H1 (cell line): ENCODE results near the gene LMNTD2. TPM values are rescaled to one million over a fixed set of nuclear protein-coding genes. Genes with fewer than 3 reads are reported as not detected.

Experiments used
- CTCF ChIA-PET: fragments of 300-600 bp; sonication (Branson Sonifier 250); formaldehyde crosslinking; loops from one replicate; lab custom pipeline; 2021; ENCODE audit not compliant: partially characterized antibody; lab: Charles Lee
- POLR2A ChIA-PET: fragments of 300-600 bp; sonication (Branson Sonifier 250); formaldehyde crosslinking; loops from one replicate; lab custom pipeline; 2021; ENCODE audit warnings: inconsistent platforms; ENCODE audit not compliant: partially characterized antibody; lab: Charles Lee
- DNase-seq, 2 experiments: peaks; one replicate each; pipeline versions ENCODE4 v3.0.0 to v3.0.0-alpha.2; 2010 to 2022; ENCODE audit warnings: low spot score in 2 of 2, low read depth in 1 of 2, mixed read lengths in 1 of 2
- FAIRE-seq: peaks from 2 replicates; lab custom pipeline; 2011; peaks lifted over from hg19 to GRCh38; lab: Jason Lieb, UNC
- H2AFZ ChIP-seq: 2 replicates; pipeline ENCODE4 v1.8.1; 2012; ENCODE audit warnings: low read length, inconsistent platforms
- H2AK5ac ChIP-seq: 2 replicates; pipeline ENCODE4 v1.6.1; 2013; ENCODE audit warnings: low read depth, low read length
- H2BK120ac ChIP-seq: replicated peaks from 2 replicates; pipeline ENCODE3; 2013; ENCODE audit warnings: low read depth, low read length, inconsistent platforms
- H2BK12ac ChIP-seq: 2 replicates; pipeline ENCODE4 v1.6.1; 2013; ENCODE audit warnings: low read depth, low read length
- H2BK15ac ChIP-seq: 2 replicates; pipeline ENCODE4 v1.6.1; 2013; ENCODE audit warnings: low read length
- H2BK20ac ChIP-seq: 2 replicates; pipeline ENCODE4 v1.6.1; 2013; ENCODE audit warnings: low read length
- H2BK5ac ChIP-seq: 2 replicates; pipeline ENCODE4 v1.6.1; 2013; ENCODE audit warnings: low read depth, low read length
- H3K14ac ChIP-seq: 2 replicates; pipeline ENCODE4 v1.6.1; 2013; ENCODE audit warnings: inconsistent platforms; ENCODE audit not compliant: insufficient read length
- H3K18ac ChIP-seq: 2 replicates; pipeline ENCODE4 v1.6.1; 2013; ENCODE audit warnings: low read length; ENCODE audit errors: extremely low read depth
- H3K23ac ChIP-seq: 2 replicates; pipeline ENCODE4 v1.6.1; 2013; ENCODE audit warnings: inconsistent platforms; ENCODE audit not compliant: insufficient read length
- H3K23me2 ChIP-seq: 2 replicates; pipeline ENCODE4 v1.6.1; 2013; ENCODE audit warnings: low read depth, low read length
- H3K27ac ChIP-seq: 2 replicates; pipeline ENCODE4 v1.6.1; 2011; ENCODE audit warnings: low read depth, low read length, inconsistent platforms
- H3K27me3 ChIP-seq, 4 experiments: replicated peaks in 1 of 4; 1 replicate in 1 of 4; 2 replicates in 3 of 4; pipeline versions ENCODE4 v1.6.1 to v1.8.1; 2011 to 2013; ENCODE audit warnings: low read length in 3 of 4, mild to moderate bottlenecking in 3 of 4, inconsistent platforms in 2 of 4, mixed read lengths in 2 of 4, moderate library complexity in 1 of 4; ENCODE audit not compliant: control insufficient read depth in 3 of 4, insufficient read depth in 3 of 4; ENCODE audit errors: extremely low read depth in 1 of 4
- H3K36me3 ChIP-seq, 4 experiments: 2 replicates each; pipeline versions ENCODE4 v1.6.1 to v1.8.1; 2011 to 2013; ENCODE audit warnings: mild to moderate bottlenecking in 4 of 4, low read length in 3 of 4, moderate library complexity in 2 of 4, control low read depth in 1 of 4, inconsistent platforms in 1 of 4; ENCODE audit not compliant: insufficient read depth in 4 of 4, control insufficient read depth in 2 of 4
- H3K4ac ChIP-seq: replicated peaks from 2 replicates; pipeline ENCODE3; 2013; ENCODE audit warnings: low read length, low read depth, mixed read lengths, inconsistent platforms; ENCODE audit not compliant: insufficient read length
- H3K4me1 ChIP-seq, 4 experiments: replicated peaks in 1 of 4; 1 replicate in 1 of 4; 2 replicates in 3 of 4; pipeline versions ENCODE4 v1.6.1 to v1.8.1; 2011 to 2013; ENCODE audit warnings: low read length in 3 of 4, inconsistent platforms in 2 of 4, mixed read lengths in 1 of 4; ENCODE audit not compliant: insufficient read depth in 4 of 4, control insufficient read depth in 3 of 4
- H3K4me2 ChIP-seq, 2 experiments: 2 replicates each; pipeline versions ENCODE4 v1.6.1 to v1.8.1; 2011 to 2013; ENCODE audit warnings: low read depth in 2 of 2, low read length in 2 of 2, control low read depth in 1 of 2, inconsistent platforms in 1 of 2, mild to moderate bottlenecking in 1 of 2; ENCODE audit not compliant: insufficient read depth in 1 of 2
- H3K4me3 ChIP-seq, 4 experiments: fragments of 200-600, 300-600 bp in 1 of 4; sonication (generic), shearing (Covaris generic), sonication (Bioruptor Twin) in 1 of 4; 2 replicates each; pipeline versions ENCODE4 v1.5.1 to v1.8.1; 2011 to 2016; ENCODE audit warnings: low read length in 4 of 4, low read depth in 3 of 4, control low read depth in 2 of 4, inconsistent platforms in 2 of 4, mild to moderate bottlenecking in 2 of 4, mixed read lengths in 1 of 4, moderate library complexity in 1 of 4; ENCODE audit not compliant: insufficient read depth in 2 of 4; ENCODE audit errors: extremely low read depth in 1 of 4
- H3K56ac ChIP-seq: replicated peaks from 2 replicates; pipeline ENCODE3; 2013; ENCODE audit warnings: low read depth, mild to moderate bottlenecking, mixed read lengths, low read length, inconsistent platforms; ENCODE audit not compliant: insufficient read length
- H3K79me1 ChIP-seq: 2 replicates; pipeline ENCODE4 v1.6.1; 2013; ENCODE audit warnings: low read depth, low read length, control low read depth
- H3K79me2 ChIP-seq, 2 experiments: 2 replicates each; pipeline versions ENCODE4 v1.6.1 to v1.8.1; 2012 to 2013; ENCODE audit warnings: low read length in 2 of 2, mild to moderate bottlenecking in 2 of 2, inconsistent platforms in 1 of 2; ENCODE audit not compliant: insufficient read depth in 2 of 2, control insufficient read depth in 1 of 2
- H3K9ac ChIP-seq, 4 experiments: replicated peaks in 1 of 4; 1 replicate in 1 of 4; 2 replicates in 3 of 4; pipeline versions ENCODE4 v1.6.1 to v1.8.1; 2011 to 2013; ENCODE audit warnings: low read depth in 3 of 4, low read length in 3 of 4, control low read depth in 2 of 4, mild to moderate bottlenecking in 2 of 4, moderate library complexity in 2 of 4, inconsistent platforms in 1 of 4; ENCODE audit errors: extremely low read depth in 1 of 4
- H3K9me3 ChIP-seq, 2 experiments: 2 replicates each; pipeline versions ENCODE4 v1.6.1 to v1.8.1; 2012 to 2013; ENCODE audit warnings: mild to moderate bottlenecking in 2 of 2, moderate library complexity in 2 of 2, control low read depth in 1 of 2, inconsistent platforms in 1 of 2, low read depth in 1 of 2, low read length in 1 of 2, mixed read lengths in 1 of 2; ENCODE audit not compliant: insufficient read depth in 2 of 2
- H4K20me1 ChIP-seq, 2 experiments: replicated peaks in 1 of 2; 2 replicates each; pipeline versions ENCODE3 to v1.8.1; 2011 to 2013; ENCODE audit warnings: inconsistent platforms in 2 of 2, low read length in 2 of 2, mild to moderate bottlenecking in 1 of 2; ENCODE audit not compliant: insufficient read depth in 2 of 2, control insufficient read depth in 1 of 2
- H4K5ac ChIP-seq: 2 replicates; pipeline ENCODE4 v1.6.1; 2013; ENCODE audit warnings: low read length, low read depth, mixed read lengths, inconsistent platforms; ENCODE audit not compliant: insufficient read length
- H4K8ac ChIP-seq: 2 replicates; pipeline ENCODE4 v1.8.0; 2013; ENCODE audit warnings: mild to moderate bottlenecking, moderate library complexity, low read length, inconsistent platforms; ENCODE audit not compliant: insufficient read depth; ENCODE audit errors: extremely low read depth
- H4K91ac ChIP-seq: replicated peaks from 2 replicates; pipeline ENCODE3; 2013; ENCODE audit warnings: low read length, mixed read lengths, inconsistent platforms; ENCODE audit not compliant: insufficient read length
- SAP30 ChIP-seq: fragments of 300-600 bp; sonication (generic); IDR thresholded peaks from 2 replicates; pipeline ENCODE4 v1.7.1; 2012; ENCODE audit warnings: low read length, moderate library complexity, mild to moderate bottlenecking, inconsistent platforms; ENCODE audit not compliant: insufficient read depth, insufficient replicate concordance
- YY1 ChIP-seq: IDR thresholded peaks from 2 replicates; pipeline ENCODE4 v1.6.1; 2011; ENCODE audit warnings: low read depth, mild to moderate bottlenecking, low read length
- WGBS, 2 experiments: shearing (Covaris generic) in 1 of 2; methylation state at CpG; one replicate each; pipeline versions ENCODE4 v1.1.6 to v1.1.7; 2013 to 2015; ENCODE audit warnings: low lambda C conversion rate in 2 of 2, mixed read lengths in 2 of 2, inconsistent platforms in 1 of 2, low coverage in 1 of 2, missing lambda C conversion rate in 1 of 2; ENCODE audit not compliant: insufficient replicate concordance in 2 of 2, insufficient coverage in 1 of 2, insufficient read length in 1 of 2; ENCODE audit errors: extremely low coverage in 1 of 2, missing lambda C conversion rate in 1 of 2; 5-methylcytosine and 5-hydroxymethylcytosine counted together
- polyA plus RNA-seq, 7 experiments: library from polyadenylated mRNA; depleted of rRNA in 3 of 7; stranded (reverse) in 5 of 7; unstranded in 2 of 7; fragments of >200 nt in 5 of 7; fragments of 200-250 nt in 2 of 7; gene quantifications; 1 replicate in 5 of 7; 2 replicates in 1 of 7; 4 replicates in 1 of 7; pipeline versions ENCODE4 v1.2.1 to v1.2.3, GENCODE V29; 2011 to 2013; ENCODE audit warnings: missing spikeins in 2 of 7, mixed read lengths in 2 of 7
- total RNA-seq: library from RNA; stranded (reverse); fragmentation: NEBNext Ultra II Directional; extraction: Animal tissue kit (Norgen Biotek cat#: 25700); gene quantifications from 2 replicates; pipeline ENCODE4 v1.2.1, GENCODE V29; 2021

LMNTD2 gene
- total and polyA plus RNA-seq, 2 of the 8 experiments (the other 6 are each of a cell fraction or from before 2014, with no cell fraction given), result 1.6 to 3.1 TPM

DNA sequence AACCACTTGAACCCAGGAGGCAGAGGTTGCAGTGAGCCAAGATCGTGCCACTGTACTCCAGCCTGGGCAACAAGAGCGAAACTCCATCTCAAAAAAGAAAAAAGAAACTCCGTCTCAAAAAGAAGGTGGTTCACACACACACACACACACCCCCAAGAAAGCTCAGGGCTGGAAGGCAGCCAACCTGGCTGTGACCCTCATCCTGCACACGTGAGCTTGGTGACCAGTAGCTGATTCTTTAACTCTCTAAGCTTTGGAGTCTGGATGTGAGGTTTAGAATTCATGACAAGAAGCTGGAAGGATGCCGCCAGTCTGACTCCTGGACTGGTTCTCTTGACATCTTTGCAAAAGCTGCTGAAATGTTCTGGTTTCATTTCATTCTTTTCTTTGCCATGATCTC is 51.6 kb downstream of the LMNTD2 start:
- Histone ChIP-seq H2BK15ac (no peak overlapping the region), H3K79me1 (peaks cover 2% of the 10 kb centered on the region; the same call in 1 of the 2 replicates), H3K36me3 (no peaks in the 10 kb centered on the region; a peak in 1 of 8 replicates), H2BK12ac (no peak overlapping the region), H3K18ac (no peak overlapping the region), H3K9ac (no peak overlapping the region), H3K23me2 (peaks cover 8% of the 10 kb centered on the region), H3K56ac (no peak overlapping the region), H4K91ac (no peak overlapping the region), H3K9me3 (no peaks in the 10 kb centered on the region), H3K4ac (no peak overlapping the region), H2AK5ac (no peak overlapping the region), H3K27me3 (no peaks in the 10 kb centered on the region), H3K23ac (no peak overlapping the region), H4K8ac (no peak overlapping the region), H3K4me3 (no peak overlapping the region), H4K20me1 (peaks cover 0 to 4% of the 10 kb centered on the region in 2 experiments), H3K4me1 (peaks cover 0 to 9% (median 2%) of the 10 kb centered on the region in 4 experiments; a peak in 3 of 7 replicates), H2BK20ac (no peak overlapping the region), H4K5ac (no peak overlapping the region), H2BK120ac (no peak overlapping the region), H2AFZ (no peak overlapping the region), H3K14ac (no peak overlapping the region), H3K27ac (no peak overlapping the region), H3K4me2 (no peak overlapping the region), H2BK5ac (no peak overlapping the region), H3K79me2 (peaks cover 0 to 12% of the 10 kb centered on the region in 2 experiments; a peak in 1 of 4 replicates)
- FAIRE-seq, result no peak
- CTCF ChIA-PET, result interaction anchor here (0.9 to 1.2 kb wide), 4 partner anchors 10 to 252 kb away, joined by 3 to 9 read pairs (median 4); no protein-coding TSS in a partner anchor
- POLR2A ChIA-PET, result interaction anchor here (1.1 to 2.6 kb wide), 3 partner anchors 9 to 23 kb away, joined by 3 to 8 read pairs (median 4); no protein-coding TSS in a partner anchor
- no peak for DNase-seq
- 94% methylated on average over 5 of the region's 5 CpGs; no CpG with 5 or more reads in 1 of the 2 experiments for WGBS, 2 experiments
- TF ChIP-seq YY1, result no peak
- no peak for TF ChIP-seq SAP30
